Memory B cell (primary cell): ENCODE data around the gene GAGE13.
"Not testable (repeated sequence)": the region's sequence is repeated elsewhere in the genome, so short reads cannot be mapped to it uniquely, and the experiment has no call there.

Experiments used
- ATAC-seq: fragments of 150-1000 bp; cut with Tn5 transposase; 2 replicates; pipeline ENCODE4 v1.10.0; 2021; ENCODE audit warnings: low read depth, mild to moderate bottlenecking, moderate library complexity
- DNase-seq, 2 donors: peaks; one replicate each; pipeline ENCODE4 v3.0.0; 2022; ENCODE audit warnings: low spot score in 2 of 2
- H3K27ac Mint-ChIP-seq: one replicate; pipeline ENCODE4 v1.8.0; 2022; ENCODE audit warnings: mild to moderate bottlenecking, moderate library complexity, mixed read lengths
- H3K27me3 Mint-ChIP-seq: one replicate; pipeline ENCODE4 v1.8.0; 2022; ENCODE audit warnings: mixed read lengths
- H3K36me3 Mint-ChIP-seq: one replicate; pipeline ENCODE4 v1.8.0; 2022; ENCODE audit warnings: mild to moderate bottlenecking, mixed read lengths
- H3K4me1 Mint-ChIP-seq: one replicate; pipeline ENCODE4 v1.8.0; 2022; ENCODE audit warnings: mixed read lengths
- H3K4me3 Mint-ChIP-seq: one replicate; pipeline ENCODE4 v1.8.0; 2022; ENCODE audit warnings: mild to moderate bottlenecking, moderate library complexity, mixed read lengths
- H3K9me3 Mint-ChIP-seq: one replicate; pipeline ENCODE4 v1.8.0; 2022; ENCODE audit warnings: mixed read lengths

The GAGE13 gene

DNA sequence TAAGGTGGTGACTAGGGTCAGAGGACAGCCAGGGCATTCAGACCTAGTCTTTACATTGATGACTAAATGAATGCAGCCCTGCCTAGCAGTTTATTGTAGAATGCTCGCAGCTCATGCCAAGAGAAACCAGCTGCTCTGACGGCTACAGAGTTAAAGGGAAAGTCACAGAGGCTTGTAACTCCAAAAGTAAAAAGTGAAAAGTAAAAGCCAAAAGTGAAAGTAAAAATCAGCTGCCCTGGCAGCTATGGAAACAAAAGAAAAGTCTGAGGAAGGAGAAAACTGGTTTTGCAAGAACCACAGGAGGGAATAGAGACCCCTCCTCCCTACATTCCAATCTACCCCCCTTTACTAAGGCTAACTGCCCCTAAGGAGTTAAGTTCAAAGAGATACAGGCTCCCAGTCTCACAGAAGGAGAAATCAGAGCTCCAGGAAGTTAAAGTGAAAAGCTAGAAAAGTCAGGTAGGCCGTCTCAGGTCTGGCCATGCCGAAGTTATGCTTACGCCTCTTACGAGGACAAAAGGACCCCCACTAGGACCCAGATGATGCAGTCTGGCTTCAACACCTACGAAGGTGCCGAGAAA lies 21.9 kb upstream of the GAGE13 start:
- DNase-seq (no peak), ATAC-seq (peak; percentile 44)
- Mint-ChIP-seq H3K9me3 (peaks cover 3% of the 10 kb centered on the region), H3K27ac (peak overlapping the region; percentile 85), H3K36me3 (peaks cover 7% of the 10 kb centered on the region), H3K4me1 (peaks cover 14% of the 10 kb centered on the region), H3K4me3 (peak overlapping the region; percentile 83), H3K27me3 (no peaks in the 10 kb centered on the region)

DNA sequence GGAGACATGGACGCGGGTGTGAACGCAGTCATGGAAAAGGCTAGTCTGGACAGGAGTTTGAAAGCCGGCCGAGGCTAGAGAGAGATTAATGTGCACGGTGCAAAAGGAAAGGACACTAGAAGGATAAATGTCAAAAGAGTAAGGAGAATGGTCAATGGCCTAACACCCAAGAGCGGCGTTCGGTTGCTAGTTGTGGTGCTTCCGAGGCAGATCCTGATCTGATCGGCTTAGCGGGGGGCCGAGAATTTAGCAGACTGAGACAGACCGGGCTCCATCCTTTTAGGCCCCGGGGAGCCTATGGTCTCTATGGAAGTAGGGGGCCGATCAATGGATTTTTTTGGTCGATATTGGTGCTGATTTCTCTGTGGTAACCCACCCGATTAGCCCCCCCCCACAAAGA lies 21.0 kb upstream of the GAGE13 start:
- Mint-ChIP-seq H3K4me1 (peaks cover 14% of the 10 kb centered on the region), H3K4me3 (no peak overlapping the region), H3K36me3 (peaks cover 7% of the 10 kb centered on the region), H3K27me3 (no peaks in the 10 kb centered on the region), H3K27ac (peak overlapping the region; percentile 85), H3K9me3 (peaks cover 3% of the 10 kb centered on the region)
- ATAC-seq (no peak), DNase-seq (no peak)

GRCh38 chrX:49312176-49312575 lies 19.2 kb upstream of the GAGE13 start:
- no peak overlapping the region for H3K4me3 Mint-ChIP-seq
- H3K4me1 Mint-ChIP-seq = peaks cover 14% of the 10 kb centered on the region

GRCh38 chrX:49316085-49316484 lies 15.3 kb upstream of the GAGE13 start:
- Mint-ChIP-seq H3K27ac (no peak overlapping the region), H3K4me1 (no peaks in the 10 kb centered on the region), H3K9me3 (no peaks in the 10 kb centered on the region), H3K4me3 (no peak overlapping the region), H3K36me3 (no peaks in the 10 kb centered on the region), H3K27me3 (no peaks in the 10 kb centered on the region)
- no peak for DNase-seq
- ATAC-seq = no peak

More at GRCh38 chrX:49312176-49312575, 19.2 kb upstream of the GAGE13 start:
- DNase-seq (no peak), ATAC-seq (no peak)
- no peaks in the 10 kb centered on the region for H3K27me3 Mint-ChIP-seq
- no peak overlapping the region for H3K27ac Mint-ChIP-seq
- H3K36me3 Mint-ChIP-seq = peaks cover 7% of the 10 kb centered on the region
- H3K9me3 Mint-ChIP-seq = peaks cover 3% of the 10 kb centered on the region

GRCh38 chrX:49321737-49322136 lies 9.6 kb upstream of the GAGE13 start, which contains the start of gene GAGE12J:
Gene GAGE12J (plus strand): TSS chrX:49322037. CDS start chrX:49323194, 1,157 bp downstream.
- not testable (repeated sequence) for H3K4me3 Mint-ChIP-seq, H3K4me1 Mint-ChIP-seq, H3K27ac Mint-ChIP-seq, H3K27me3 Mint-ChIP-seq, DNase-seq, ATAC-seq, H3K9me3 Mint-ChIP-seq, H3K36me3 Mint-ChIP-seq

DNA sequence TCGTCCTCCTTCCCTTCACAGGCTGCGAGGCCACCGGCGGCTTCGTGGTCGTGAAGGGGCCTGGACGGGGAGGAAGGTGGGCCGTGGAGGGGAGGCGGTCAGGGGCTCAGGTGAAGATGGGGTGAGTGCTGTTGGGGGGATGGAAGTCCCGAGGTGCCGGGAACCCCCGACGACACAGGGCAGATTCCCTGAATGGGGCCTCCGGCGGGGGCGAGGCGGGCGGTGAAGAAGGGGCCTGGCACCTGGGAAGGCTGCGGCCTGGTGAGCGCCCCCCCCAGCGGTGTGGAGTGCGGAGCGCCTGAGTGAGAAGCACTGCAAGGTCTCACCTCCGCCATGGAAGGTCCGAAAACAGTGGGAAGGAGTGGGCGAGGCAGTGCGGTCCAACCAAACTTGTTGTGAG lies 9.1 kb upstream of the GAGE13 start:
- not testable (repeated sequence) for H3K9me3 Mint-ChIP-seq, H3K4me3 Mint-ChIP-seq, H3K27me3 Mint-ChIP-seq, H3K27ac Mint-ChIP-seq, H3K36me3 Mint-ChIP-seq, DNase-seq, H3K4me1 Mint-ChIP-seq, ATAC-seq

DNA sequence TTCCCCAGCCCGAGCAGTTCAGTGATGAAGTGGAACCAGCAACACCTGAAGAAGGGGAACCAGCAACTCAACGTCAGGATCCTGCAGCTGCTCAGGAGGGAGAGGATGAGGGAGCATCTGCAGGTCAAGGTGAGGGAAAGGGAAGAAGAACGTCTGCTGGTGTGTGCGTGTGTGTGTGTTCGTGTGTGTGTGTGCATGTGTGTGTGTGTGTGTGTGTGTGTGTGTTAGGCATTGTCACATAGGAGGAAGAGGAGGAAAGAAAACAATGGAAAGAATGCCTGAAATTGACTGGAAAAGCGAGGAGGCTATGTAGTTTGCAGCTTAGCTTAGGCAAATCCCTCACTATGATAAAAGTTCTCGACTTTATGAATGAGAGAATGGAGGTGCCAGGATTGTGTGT lies 7.6 kb upstream of the GAGE13 start:
- H3K9me3 Mint-ChIP-seq, H3K36me3 Mint-ChIP-seq, H3K4me3 Mint-ChIP-seq, H3K4me1 Mint-ChIP-seq, H3K27me3 Mint-ChIP-seq, H3K27ac Mint-ChIP-seq, DNase-seq, ATAC-seq: not testable (repeated sequence)

DNA sequence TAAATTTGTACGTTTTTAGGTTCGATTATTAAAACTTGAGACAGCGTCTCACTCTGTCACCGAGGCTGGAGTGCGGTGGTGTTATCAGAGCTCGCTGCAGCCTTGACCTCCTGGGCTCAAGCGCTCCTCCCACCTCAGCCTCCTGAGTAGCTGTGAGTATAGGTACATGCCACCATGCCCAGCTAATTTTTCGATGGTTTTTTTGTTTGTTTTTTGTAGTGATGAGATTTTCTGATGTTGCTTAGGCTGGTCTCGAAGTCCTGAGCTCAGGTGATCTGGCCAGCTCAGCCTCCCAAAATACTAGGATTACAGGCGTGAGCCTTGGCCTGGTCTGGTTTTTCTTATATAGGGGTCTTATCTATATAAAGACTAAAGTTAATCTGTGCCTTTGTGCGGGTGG lies 961 bp upstream of the GAGE13 start:
- ATAC-seq, H3K4me3 Mint-ChIP-seq, H3K4me1 Mint-ChIP-seq, H3K9me3 Mint-ChIP-seq, H3K27me3 Mint-ChIP-seq, DNase-seq, H3K36me3 Mint-ChIP-seq, H3K27ac Mint-ChIP-seq: not testable (repeated sequence)

DNA sequence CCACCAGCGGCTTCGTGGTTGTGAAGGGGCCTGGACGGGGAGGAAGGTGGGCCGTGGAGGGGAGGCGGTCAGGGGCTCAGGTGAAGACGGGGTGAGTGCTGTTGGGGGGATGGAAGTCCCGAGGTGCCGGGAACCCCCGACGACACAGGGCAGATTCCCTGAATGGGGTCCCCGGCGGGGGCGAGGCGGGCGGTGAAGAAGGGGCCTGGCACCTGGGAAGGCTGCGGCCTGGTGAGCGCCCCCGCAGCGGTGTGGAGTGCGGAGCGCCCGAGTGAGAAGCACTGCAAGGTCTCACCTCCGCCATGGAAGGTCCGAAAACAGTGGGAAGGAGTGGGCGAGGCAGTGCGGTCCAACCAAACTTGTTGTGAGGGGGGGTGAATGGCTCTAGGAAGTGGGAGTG lies 459 bp downstream of the GAGE13 start:
- H3K4me1 Mint-ChIP-seq, ATAC-seq, H3K4me3 Mint-ChIP-seq, DNase-seq, H3K27me3 Mint-ChIP-seq, H3K27ac Mint-ChIP-seq, H3K36me3 Mint-ChIP-seq, H3K9me3 Mint-ChIP-seq: not testable (repeated sequence)

DNA sequence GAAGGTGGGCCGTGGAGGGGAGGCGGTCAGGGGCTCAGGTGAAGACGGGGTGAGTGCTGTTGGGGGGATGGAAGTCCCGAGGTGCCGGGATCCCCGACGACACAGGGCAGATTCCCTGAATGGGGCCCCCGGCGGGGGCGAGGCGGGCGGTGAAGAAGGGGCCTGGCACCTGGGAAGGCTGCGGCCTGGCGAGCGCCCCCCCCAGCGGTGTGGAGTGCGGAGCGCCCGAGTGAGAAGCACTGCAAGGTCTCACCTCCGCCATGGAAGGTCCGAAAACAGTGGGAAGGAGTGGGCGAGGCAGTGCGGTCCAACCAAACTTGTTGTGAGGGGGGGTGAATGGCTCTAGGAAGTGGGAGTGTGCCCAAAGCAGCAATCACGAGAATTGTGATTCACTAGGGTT lies 10.1 kb downstream of the GAGE13 start:
- not testable (repeated sequence) for H3K9me3 Mint-ChIP-seq, H3K27ac Mint-ChIP-seq, DNase-seq, ATAC-seq, H3K27me3 Mint-ChIP-seq, H3K36me3 Mint-ChIP-seq, H3K4me3 Mint-ChIP-seq, H3K4me1 Mint-ChIP-seq

GRCh38 chrX:49344496-49345175 lies 13.3 kb downstream of the GAGE13 start:
- not testable (repeated sequence) for ATAC-seq, H3K9me3 Mint-ChIP-seq, DNase-seq, H3K4me1 Mint-ChIP-seq, H3K4me3 Mint-ChIP-seq, H3K36me3 Mint-ChIP-seq, H3K27me3 Mint-ChIP-seq, H3K27ac Mint-ChIP-seq

DNA sequence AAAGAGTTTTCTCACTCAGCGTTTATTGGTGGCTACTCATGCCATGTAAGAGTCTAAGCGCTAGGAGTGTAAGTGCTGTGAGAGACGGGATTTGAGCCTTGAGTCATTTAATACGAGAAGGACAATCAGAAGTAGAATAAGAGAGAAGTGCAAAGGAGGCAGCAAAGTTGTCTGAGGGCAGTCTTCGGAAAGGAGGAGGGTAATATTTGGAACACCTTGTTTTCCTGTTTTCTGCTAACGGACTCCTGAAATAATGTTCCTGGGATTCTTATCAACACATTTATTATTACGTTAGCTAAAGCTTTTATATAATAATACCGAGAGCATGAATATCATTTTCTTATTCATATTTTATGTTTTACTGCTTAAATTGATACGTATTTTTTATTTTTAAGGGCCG lies 14.0 kb downstream of the GAGE13 start:
- not testable (repeated sequence) for DNase-seq, H3K36me3 Mint-ChIP-seq, H3K4me3 Mint-ChIP-seq, H3K4me1 Mint-ChIP-seq, H3K27ac Mint-ChIP-seq, H3K9me3 Mint-ChIP-seq, H3K27me3 Mint-ChIP-seq, ATAC-seq

DNA sequence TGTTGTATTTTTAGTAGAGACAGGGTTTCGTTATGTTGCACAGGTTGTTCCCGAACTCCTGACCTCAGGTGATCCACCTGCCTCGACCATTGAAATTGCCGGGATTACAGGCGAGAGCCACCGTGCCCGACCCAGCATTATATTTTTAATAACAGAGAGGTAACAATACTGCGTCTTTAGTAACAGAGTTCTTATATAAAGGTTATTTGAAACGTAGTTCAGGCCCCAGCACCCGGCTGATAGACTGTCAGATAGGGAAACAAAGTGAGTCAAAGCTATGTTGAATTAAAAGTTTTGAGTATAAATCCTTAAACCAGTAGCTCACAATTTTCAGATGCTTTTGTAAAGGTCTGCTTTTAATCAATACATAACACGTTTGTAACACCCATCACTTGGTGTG lies 14.8 kb downstream of the GAGE13 start:
- H3K4me3 Mint-ChIP-seq, H3K9me3 Mint-ChIP-seq, H3K36me3 Mint-ChIP-seq, H3K4me1 Mint-ChIP-seq, DNase-seq, ATAC-seq, H3K27ac Mint-ChIP-seq, H3K27me3 Mint-ChIP-seq: not testable (repeated sequence)
